SK-N-SH (cell line): Measurements from ENCODE around the gene UBE2E1. TPM values are rescaled to one million over a fixed set of nuclear protein-coding genes. Genes with fewer than 3 reads are reported as not detected.

Experiments
- CTCF ChIA-PET: fragments of 300-600, 350-600 bp; formaldehyde crosslinking; extraction: SDS; loops from one replicate; lab custom pipeline; 2021; lab: Yijun Ruan, JAX
- POLR2A ChIA-PET: fragments of 350-600 bp; sonication (Branson Sonifier 250); formaldehyde crosslinking; extraction: SDS; loops from one replicate; lab custom pipeline; 2020; ENCODE audit warnings: antibody characterized with exemption, inconsistent platforms; lab: Yijun Ruan, JAX
- DNase-seq: peaks from one replicate; pipeline ENCODE4 v3.0.0; 2012
- H2AFZ ChIP-seq: fragments of 200-600 bp; sonication (generic); 2 replicates; pipeline ENCODE4 v1.8.1; 2016; ENCODE audit warnings: antibody characterized with exemption, mild to moderate bottlenecking, low read depth
- H3F3A ChIP-seq: fragments of 200-600 bp; sonication (generic); replicated peaks from 2 replicates; pipeline ENCODE3; 2016; ENCODE audit warnings: antibody characterized with exemption, mild to moderate bottlenecking; ENCODE audit not compliant: insufficient read depth
- H3K27ac ChIP-seq, 2 experiments: fragments of 200-500 bp in 1 of 2; fragments of 200-600 bp in 1 of 2; sonication (Bioruptor generic) in 1 of 2; sonication (generic), shearing (Covaris generic) in 1 of 2; 2 replicates each; pipeline versions ENCODE4 v1.5.1 to v1.6.1; 2014 to 2016; ENCODE audit warnings: low read depth in 2 of 2, inconsistent platforms in 1 of 2, low read length in 1 of 2, mild to moderate bottlenecking in 1 of 2, mixed read lengths in 1 of 2
- H3K27me3 ChIP-seq: fragments of 200-600 bp; sonication (generic), shearing (Covaris generic); 2 replicates; pipeline ENCODE4 v1.6.1; 2016; ENCODE audit warnings: mixed run types; ENCODE audit not compliant: insufficient read depth
- H3K36me3 ChIP-seq, 2 experiments: fragments of 200-500 bp in 1 of 2; fragments of 200-600 bp in 1 of 2; sonication (Bioruptor generic) in 1 of 2; sonication (generic) in 1 of 2; replicated peaks in 1 of 2; 2 replicates each; pipeline versions ENCODE3 to v1.5.1; 2014 to 2016; ENCODE audit warnings: low read length in 1 of 2, mild to moderate bottlenecking in 1 of 2; ENCODE audit not compliant: insufficient read depth in 2 of 2, control insufficient read depth in 1 of 2
- H3K4me1 ChIP-seq, 2 experiments: fragments of 200-500 bp in 1 of 2; fragments of 200-600 bp in 1 of 2; sonication (Bioruptor generic) in 1 of 2; sonication (generic), shearing (Covaris generic) in 1 of 2; 2 replicates each; pipeline versions ENCODE4 v1.5.1 to v1.6.1; 2014 to 2016; ENCODE audit warnings: low read depth in 1 of 2, low read length in 1 of 2, mixed run types in 1 of 2; ENCODE audit not compliant: insufficient read depth in 2 of 2, control insufficient read depth in 1 of 2
- H3K4me2 ChIP-seq: fragments of 200-600 bp; sonication (generic), shearing (Covaris generic); 2 replicates; pipeline ENCODE4 v1.6.1; 2017; ENCODE audit warnings: mixed run types
- H3K4me3 ChIP-seq, 2 experiments: fragments of 200-500 bp in 1 of 2; fragments of 200-600 bp in 1 of 2; sonication (Bioruptor generic) in 1 of 2; sonication (generic), shearing (Covaris generic) in 1 of 2; 2 replicates each; pipeline versions ENCODE4 v1.5.1 to v1.8.1; 2014 to 2016; ENCODE audit warnings: low read depth in 2 of 2, inconsistent platforms in 1 of 2, low read length in 1 of 2, mild to moderate bottlenecking in 1 of 2, mixed read lengths in 1 of 2, moderate library complexity in 1 of 2
- H3K79me2 ChIP-seq: fragments of 200-600 bp; sonication (generic); 2 replicates; pipeline ENCODE4 v1.8.1; 2017; ENCODE audit warnings: mild to moderate bottlenecking; ENCODE audit not compliant: insufficient read depth
- H3K9ac ChIP-seq: fragments of 200-600 bp; sonication (generic); 2 replicates; pipeline ENCODE4 v1.6.1; 2017; ENCODE audit warnings: mixed run types
- H3K9me2 ChIP-seq: fragments of 200-600 bp; sonication (generic); 2 replicates; pipeline ENCODE4 v1.6.1; 2017; ENCODE audit warnings: mixed run types
- H3K9me3 ChIP-seq: fragments of 200-600 bp; sonication (generic); 2 replicates; pipeline ENCODE4 v1.6.1; 2017; ENCODE audit warnings: mixed run types, mild to moderate bottlenecking, moderate library complexity
- H4K20me1 ChIP-seq: fragments of 200-600 bp; sonication (generic); 2 replicates; pipeline ENCODE4 v1.6.1; 2017; ENCODE audit warnings: mild to moderate bottlenecking, mixed run types; ENCODE audit not compliant: insufficient read depth
- ELF1 ChIP-seq: IDR thresholded peaks from 2 replicates; pipeline ENCODE4 v1.4.0; 2012
- EZH2phosphoT487 ChIP-seq: fragments of 200-600 bp; sonication (generic); IDR thresholded peaks from 2 replicates; pipeline ENCODE4 v1.6.1; 2017; ENCODE audit warnings: low read depth, mixed run types, mild to moderate bottlenecking, antibody characterized with exemption, moderate library complexity, borderline replicate concordance
- FOSL2 ChIP-seq: IDR thresholded peaks from 2 replicates; pipeline ENCODE4 v1.4.0; 2012; ENCODE audit warnings: low read depth, mild to moderate bottlenecking, moderate library complexity, borderline replicate concordance
- FOXJ3 ChIP-seq: sonication (generic); formaldehyde crosslinking; IDR thresholded peaks from 2 replicates; pipeline ENCODE4 v1.5.1; 2020; ENCODE audit warnings: mild to moderate bottlenecking, missing genetic modification reagents
- GABPA ChIP-seq: IDR thresholded peaks from 2 replicates; pipeline ENCODE4 v1.4.0; 2012; ENCODE audit warnings: low read depth, mild to moderate bottlenecking
- GATA2 ChIP-seq: sonication (generic); formaldehyde crosslinking; IDR thresholded peaks from 2 replicates; pipeline ENCODE4 v1.5.0; 2020; ENCODE audit warnings: mild to moderate bottlenecking, missing genetic modification reagents
- JUND ChIP-seq: IDR thresholded peaks from 2 replicates; pipeline ENCODE4 v1.4.0; 2012
- MEF2A ChIP-seq: IDR thresholded peaks from 2 replicates; pipeline ENCODE4 v1.4.0; 2012; ENCODE audit warnings: low read depth, borderline replicate concordance
- MXI1 ChIP-seq: IDR thresholded peaks from 2 replicates; pipeline ENCODE4 v1.6.1; 2012; ENCODE audit warnings: mild to moderate bottlenecking, low read depth, low read length, improper control_type of control experiment
- RFX5 ChIP-seq: IDR thresholded peaks from 2 replicates; pipeline ENCODE4 v1.6.1; 2012; ENCODE audit warnings: mild to moderate bottlenecking, improper control_type of control experiment, low read length
- TAF1 ChIP-seq: IDR thresholded peaks from 2 replicates; pipeline ENCODE4 v1.6.1; 2012; ENCODE audit warnings: low read depth, mild to moderate bottlenecking, low read length, moderate library complexity, borderline replicate concordance
- TEAD4 ChIP-seq: IDR thresholded peaks from 2 replicates; pipeline ENCODE4 v1.4.0; 2012; ENCODE audit warnings: mild to moderate bottlenecking, borderline replicate concordance; ENCODE audit not compliant: insufficient read depth
- USF1 ChIP-seq: IDR thresholded peaks from 2 replicates; pipeline ENCODE4 v1.4.0; 2012; ENCODE audit warnings: low read depth, borderline replicate concordance
- WGBS: methylation state at CpG from one replicate; pipeline ENCODE4 v1.1.6; 2017; ENCODE audit warnings: low lambda C conversion rate; 5-methylcytosine and 5-hydroxymethylcytosine counted together
- polyA plus RNA-seq, 3 experiments: library from polyadenylated mRNA; depleted of rRNA; stranded (reverse); fragments of >200 nt; gene quantifications; 2 replicates each; pipeline ENCODE4 v1.2.3, GENCODE V29; 2012
- TF ChIP-seq, protein P1 (sequence below): fragments of 150-350 bp; IDR thresholded peaks from 2 replicates; pipeline ENCODE4 v1.6.1; 2017; ENCODE audit warnings: antibody characterized with exemption, low read length, low read depth, borderline replicate concordance
- TF ChIP-seq, protein P2 (sequence below): fragments of 200-600 bp; sonication (generic); IDR thresholded peaks from 2 replicates; pipeline ENCODE4 v1.6.1; 2017; ENCODE audit warnings: antibody characterized with exemption, mild to moderate bottlenecking, moderate library complexity
- TF ChIP-seq, protein P3 (sequence below): IDR thresholded peaks from 2 replicates; pipeline ENCODE4 v1.4.0; 2012; ENCODE audit warnings: low read depth
- TF ChIP-seq, protein P4 (sequence below): fragments of 150-350 bp; IDR thresholded peaks from 2 replicates; pipeline ENCODE4 v1.6.1; 2016; ENCODE audit warnings: mild to moderate bottlenecking, low read depth, low read length

The UBE2E1 gene
- polyA plus RNA-seq, 1 of the 3 experiments (the other 2 are of a cell fraction) = 59.9 TPM

GRCh38 chr3:23822559-23822958, 16.8 kb downstream of the UBE2E1 start:
- Histone ChIP-seq H3K9ac (no peak overlapping the region), H3K79me2 (peaks cover 71% of the 10 kb centered on the region), H3F3A (peaks cover 6% of the 10 kb centered on the region), H3K4me2 (no peak overlapping the region), H4K20me1 (peaks cover 62% of the 10 kb centered on the region), H3K36me3 (peaks cover 3 to 4% of the 10 kb centered on the region in 2 experiments), H2AFZ (no peak overlapping the region), H3K4me3 (no peak overlapping the region), H3K27me3 (no peaks in the 10 kb centered on the region), H3K27ac (no peak overlapping the region), H3K4me1 (peaks cover 11 to 13% of the 10 kb centered on the region in 2 experiments; a peak in 3 of 4 replicates), H3K9me3 (no peaks in the 10 kb centered on the region), H3K9me2 (no peaks in the 10 kb centered on the region)
- CTCF ChIA-PET = no interaction called here
- 95% methylated on average over 7 of the region's 7 CpGs for WGBS
- DNase-seq = no peak
- no peak for TF ChIP-seq MXI1
- POLR2A ChIA-PET = no interaction called here

GRCh38 chr3:23823620-23824019, 17.9 kb downstream of the UBE2E1 start:
- Histone ChIP-seq H3K36me3 (peaks cover 3 to 4% of the 10 kb centered on the region in 2 experiments), H4K20me1 (peaks cover 67% of the 10 kb centered on the region), H3K27ac (no peak overlapping the region), H3K4me1 (peaks cover 11 to 13% of the 10 kb centered on the region in 2 experiments; a peak in 3 of 4 replicates), H3K9me2 (no peaks in the 10 kb centered on the region), H3K27me3 (no peaks in the 10 kb centered on the region), H3K4me2 (no peak overlapping the region), H3F3A (peaks cover 6% of the 10 kb centered on the region), H3K79me2 (peaks cover 70% of the 10 kb centered on the region), H3K4me3 (no peak overlapping the region), H3K9me3 (no peaks in the 10 kb centered on the region), H3K9ac (no peak overlapping the region), H2AFZ (no peak overlapping the region)
- ChIA-PET CTCF (interaction anchor here (0.9 kb wide), 1 partner anchor 13 kb away, joined by 3 read pairs; no protein-coding TSS in a partner anchor), POLR2A (no interaction called here)
- 94% methylated on average over 3 of the region's 3 CpGs for WGBS
- no peak for DNase-seq
- TF ChIP-seq TAF1 = no peak
- no peak for TF ChIP-seq JUND
- TF ChIP-seq FOSL2 = no peak
- TF ChIP-seq TEAD4 = no peak
- TF ChIP-seq GATA2 (CRISPR knock-in tag) = no peak
- TF ChIP-seq USF1 = no peak
- TF ChIP-seq MEF2A = no peak
- TF ChIP-seq, protein P1, sequence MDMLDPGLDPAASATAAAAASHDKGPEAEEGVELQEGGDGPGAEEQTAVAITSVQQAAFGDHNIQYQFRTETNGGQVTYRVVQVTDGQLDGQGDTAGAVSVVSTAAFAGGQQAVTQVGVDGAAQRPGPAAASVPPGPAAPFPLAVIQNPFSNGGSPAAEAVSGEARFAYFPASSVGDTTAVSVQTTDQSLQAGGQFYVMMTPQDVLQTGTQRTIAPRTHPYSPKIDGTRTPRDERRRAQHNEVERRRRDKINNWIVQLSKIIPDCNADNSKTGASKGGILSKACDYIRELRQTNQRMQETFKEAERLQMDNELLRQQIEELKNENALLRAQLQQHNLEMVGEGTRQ = no peak
- TF ChIP-seq, protein P2, sequence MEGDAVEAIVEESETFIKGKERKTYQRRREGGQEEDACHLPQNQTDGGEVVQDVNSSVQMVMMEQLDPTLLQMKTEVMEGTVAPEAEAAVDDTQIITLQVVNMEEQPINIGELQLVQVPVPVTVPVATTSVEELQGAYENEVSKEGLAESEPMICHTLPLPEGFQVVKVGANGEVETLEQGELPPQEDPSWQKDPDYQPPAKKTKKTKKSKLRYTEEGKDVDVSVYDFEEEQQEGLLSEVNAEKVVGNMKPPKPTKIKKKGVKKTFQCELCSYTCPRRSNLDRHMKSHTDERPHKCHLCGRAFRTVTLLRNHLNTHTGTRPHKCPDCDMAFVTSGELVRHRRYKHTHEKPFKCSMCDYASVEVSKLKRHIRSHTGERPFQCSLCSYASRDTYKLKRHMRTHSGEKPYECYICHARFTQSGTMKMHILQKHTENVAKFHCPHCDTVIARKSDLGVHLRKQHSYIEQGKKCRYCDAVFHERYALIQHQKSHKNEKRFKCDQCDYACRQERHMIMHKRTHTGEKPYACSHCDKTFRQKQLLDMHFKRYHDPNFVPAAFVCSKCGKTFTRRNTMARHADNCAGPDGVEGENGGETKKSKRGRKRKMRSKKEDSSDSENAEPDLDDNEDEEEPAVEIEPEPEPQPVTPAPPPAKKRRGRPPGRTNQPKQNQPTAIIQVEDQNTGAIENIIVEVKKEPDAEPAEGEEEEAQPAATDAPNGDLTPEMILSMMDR = no peak
- TF ChIP-seq GABPA = no peak
- no peak for TF ChIP-seq ELF1
- TF ChIP-seq FOXJ3 = no peak
- no peak for TF ChIP-seq EZH2phosphoT487
- TF ChIP-seq, protein P3, sequence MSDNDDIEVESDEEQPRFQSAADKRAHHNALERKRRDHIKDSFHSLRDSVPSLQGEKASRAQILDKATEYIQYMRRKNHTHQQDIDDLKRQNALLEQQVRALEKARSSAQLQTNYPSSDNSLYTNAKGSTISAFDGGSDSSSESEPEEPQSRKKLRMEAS = no peak
- TF ChIP-seq RFX5 = no peak
- TF ChIP-seq, protein P4, sequence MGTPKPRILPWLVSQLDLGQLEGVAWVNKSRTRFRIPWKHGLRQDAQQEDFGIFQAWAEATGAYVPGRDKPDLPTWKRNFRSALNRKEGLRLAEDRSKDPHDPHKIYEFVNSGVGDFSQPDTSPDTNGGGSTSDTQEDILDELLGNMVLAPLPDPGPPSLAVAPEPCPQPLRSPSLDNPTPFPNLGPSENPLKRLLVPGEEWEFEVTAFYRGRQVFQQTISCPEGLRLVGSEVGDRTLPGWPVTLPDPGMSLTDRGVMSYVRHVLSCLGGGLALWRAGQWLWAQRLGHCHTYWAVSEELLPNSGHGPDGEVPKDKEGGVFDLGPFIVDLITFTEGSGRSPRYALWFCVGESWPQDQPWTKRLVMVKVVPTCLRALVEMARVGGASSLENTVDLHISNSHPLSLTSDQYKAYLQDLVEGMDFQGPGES = no peak
